Esophagus muscularis mucosa (tissue), 3 donors: ENCODE results near the gene PTGER3.

Experiments used
- EP300 ChIP-seq: sonication (generic); formaldehyde crosslinking; IDR thresholded peaks from one replicate; pipeline ENCODE4 v1.6.1; 2017; ENCODE audit warnings: antibody characterized with exemption
- TF ChIP-seq, protein P1 (sequence below), 3 experiments: fragments of 200-600 bp in 2 of 3; fragments of 450-650 bp in 1 of 3; sonication (generic) in 2 of 3; IDR thresholded peaks; one replicate each; pipeline ENCODE4 v1.5.1; 2017 to 2019; ENCODE audit warnings: antibody characterized with exemption in 3 of 3, mild to moderate bottlenecking in 2 of 3, moderate library complexity in 1 of 3

- no peak for TF ChIP-seq EP300
- TF ChIP-seq, protein P1, sequence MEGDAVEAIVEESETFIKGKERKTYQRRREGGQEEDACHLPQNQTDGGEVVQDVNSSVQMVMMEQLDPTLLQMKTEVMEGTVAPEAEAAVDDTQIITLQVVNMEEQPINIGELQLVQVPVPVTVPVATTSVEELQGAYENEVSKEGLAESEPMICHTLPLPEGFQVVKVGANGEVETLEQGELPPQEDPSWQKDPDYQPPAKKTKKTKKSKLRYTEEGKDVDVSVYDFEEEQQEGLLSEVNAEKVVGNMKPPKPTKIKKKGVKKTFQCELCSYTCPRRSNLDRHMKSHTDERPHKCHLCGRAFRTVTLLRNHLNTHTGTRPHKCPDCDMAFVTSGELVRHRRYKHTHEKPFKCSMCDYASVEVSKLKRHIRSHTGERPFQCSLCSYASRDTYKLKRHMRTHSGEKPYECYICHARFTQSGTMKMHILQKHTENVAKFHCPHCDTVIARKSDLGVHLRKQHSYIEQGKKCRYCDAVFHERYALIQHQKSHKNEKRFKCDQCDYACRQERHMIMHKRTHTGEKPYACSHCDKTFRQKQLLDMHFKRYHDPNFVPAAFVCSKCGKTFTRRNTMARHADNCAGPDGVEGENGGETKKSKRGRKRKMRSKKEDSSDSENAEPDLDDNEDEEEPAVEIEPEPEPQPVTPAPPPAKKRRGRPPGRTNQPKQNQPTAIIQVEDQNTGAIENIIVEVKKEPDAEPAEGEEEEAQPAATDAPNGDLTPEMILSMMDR (IDR thresholded peaks at IDR 0.05): no peak
These were observed 553 bp downstream of the PTGER3 start for GRCh38 chr1:71046891-71047634.
